HG02852 (cell line): ENCODE results near the gene CDCA5.

Experiments
- ATAC-seq: cut with Tn5 transposase; IDR thresholded peaks from one replicate; pipeline ENCODE4 v1.9.1; 2021; ENCODE audit warnings: mild to moderate bottlenecking, moderate library complexity; ENCODE audit not compliant: unreplicated experiment

The CDCA5 gene

DNA sequence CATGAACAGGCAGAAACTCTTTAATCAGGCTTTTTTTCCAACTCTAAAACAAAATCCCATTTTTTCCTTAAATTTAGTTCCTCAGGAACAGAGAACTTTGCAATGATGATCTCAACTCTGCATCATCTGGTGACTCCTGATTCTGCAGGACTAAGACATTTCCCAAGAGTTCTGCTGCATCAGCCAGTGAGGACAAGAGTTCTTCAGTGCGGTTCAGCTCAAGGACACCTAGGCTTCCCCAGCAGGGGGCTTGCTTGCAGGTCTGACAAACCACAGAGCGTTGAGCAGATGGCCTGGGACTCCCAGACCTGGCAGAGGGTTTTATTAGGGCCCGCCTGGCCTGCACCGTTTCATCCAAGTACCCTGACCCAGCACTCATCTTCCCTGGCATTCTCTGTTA is 6.4 kb downstream of the CDCA5 start:
- no peak for ATAC-seq

DNA sequence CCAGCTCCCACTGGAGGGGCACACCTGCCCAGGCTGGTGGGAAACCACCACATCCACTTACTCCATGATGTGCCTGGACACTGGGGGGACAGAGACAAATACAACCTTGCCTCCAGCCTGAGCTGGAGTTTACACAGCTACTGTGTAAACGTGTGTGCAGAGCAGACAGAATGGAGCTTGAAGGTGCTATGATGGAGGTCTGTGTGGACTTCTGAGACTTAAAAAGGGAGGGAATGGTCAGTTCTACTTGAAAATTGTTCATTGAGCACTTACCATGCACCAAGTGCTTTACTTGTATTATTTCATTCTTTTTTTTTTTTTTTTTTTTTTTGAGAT is 11.2 kb downstream of the CDCA5 start:
- ATAC-seq = no peak

DNA sequence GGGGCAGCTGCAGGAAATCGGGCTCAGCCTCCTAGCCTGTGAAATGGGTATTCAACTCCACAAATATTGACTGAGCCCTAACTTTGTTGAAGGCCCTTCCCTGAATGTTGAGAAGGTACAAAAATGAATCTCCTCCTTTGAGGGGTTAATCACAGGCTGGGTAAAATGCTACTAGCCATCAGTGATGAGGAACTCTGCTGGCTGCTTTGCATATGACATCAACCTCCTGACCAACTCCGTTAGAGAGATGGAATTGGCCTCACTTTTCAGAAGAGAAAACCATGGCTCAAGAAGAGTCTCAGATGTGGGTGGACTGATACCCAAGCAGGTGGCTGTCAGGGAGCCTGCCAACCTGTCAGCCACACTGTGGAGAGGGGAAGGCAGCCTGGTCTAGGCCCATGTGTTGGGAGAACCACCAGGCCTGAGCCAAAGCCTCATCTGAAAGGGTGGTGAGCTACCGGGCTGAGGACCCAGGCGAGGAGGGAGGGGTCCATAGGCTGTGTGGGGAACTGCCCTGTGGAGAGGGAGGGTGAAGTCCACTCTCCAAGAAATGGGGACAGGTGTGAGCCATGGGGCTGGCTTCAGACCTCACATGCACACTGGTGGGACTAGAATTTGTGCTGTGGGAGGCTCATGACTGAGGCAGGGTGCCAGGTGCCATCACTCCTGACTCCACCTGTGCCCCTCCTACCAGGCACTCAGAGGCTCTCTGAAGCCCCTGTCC is 11.8 kb downstream of the CDCA5 start:
- no peak for ATAC-seq

DNA sequence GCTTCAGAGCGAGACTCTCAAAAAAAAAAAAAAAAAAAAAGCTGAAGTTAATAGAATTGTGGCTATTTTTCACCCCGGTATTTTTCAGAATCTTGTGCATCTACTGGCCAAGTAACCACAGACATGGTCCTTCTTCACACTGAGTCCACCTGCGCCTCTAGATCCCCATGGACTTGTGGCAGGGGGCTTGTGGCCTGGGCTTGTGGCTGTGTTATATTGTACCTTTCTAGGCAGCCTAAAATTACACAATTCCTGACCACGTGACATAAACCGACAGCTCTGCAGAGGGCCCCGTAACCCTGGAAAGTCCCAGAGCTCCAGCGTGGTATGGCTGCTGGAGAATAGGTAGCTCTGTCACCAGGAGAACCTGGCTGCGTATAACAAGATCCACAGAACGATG is 14.6 kb downstream of the CDCA5 start:
- no peak for ATAC-seq

DNA sequence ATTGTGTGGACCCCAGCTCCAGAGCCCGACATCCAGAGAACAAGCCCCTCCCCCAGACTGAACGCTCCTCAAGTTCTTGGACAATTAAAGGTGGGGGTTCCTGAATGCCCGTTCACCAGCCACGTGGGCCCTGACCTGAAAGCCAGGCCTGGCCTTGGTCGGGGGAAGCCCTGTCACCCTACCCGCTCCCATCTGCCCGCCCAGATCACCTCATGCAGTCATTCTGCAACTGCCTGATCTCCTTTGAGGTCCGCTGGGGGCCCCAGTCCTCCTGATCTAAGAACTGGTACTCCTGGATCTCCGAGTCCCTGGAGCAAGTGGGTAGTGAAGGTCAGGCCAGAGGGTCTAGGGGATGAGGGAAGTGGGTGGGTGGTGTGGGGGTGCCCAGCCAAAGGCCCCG is 16.4 kb downstream of the CDCA5 start:
- ATAC-seq = no peak

DNA sequence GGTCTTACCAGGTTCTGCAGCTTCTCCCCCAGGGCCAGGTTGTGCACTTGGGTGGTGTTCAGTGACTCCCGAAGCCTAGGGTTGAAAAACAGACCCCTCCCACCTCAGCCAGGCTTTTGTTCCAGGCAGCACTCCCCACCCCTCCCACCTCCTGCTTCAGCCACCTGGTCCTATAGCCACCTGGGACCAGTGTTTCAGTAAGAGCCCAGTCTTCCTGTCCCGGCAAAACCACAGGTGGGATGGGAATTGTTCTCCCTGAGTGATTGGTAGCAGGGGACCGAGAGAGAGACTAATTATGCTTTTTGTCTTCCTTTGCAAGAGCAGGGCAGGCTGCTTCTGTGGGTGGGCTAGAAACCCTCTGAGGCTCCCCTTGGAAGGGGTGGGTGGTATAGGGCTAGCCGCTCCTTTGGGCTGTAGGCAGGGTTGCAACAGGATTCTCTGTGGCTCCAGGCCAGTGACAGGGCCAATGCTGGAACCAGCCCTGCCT is 17.0 kb downstream of the CDCA5 start:
- no peak for ATAC-seq

DNA sequence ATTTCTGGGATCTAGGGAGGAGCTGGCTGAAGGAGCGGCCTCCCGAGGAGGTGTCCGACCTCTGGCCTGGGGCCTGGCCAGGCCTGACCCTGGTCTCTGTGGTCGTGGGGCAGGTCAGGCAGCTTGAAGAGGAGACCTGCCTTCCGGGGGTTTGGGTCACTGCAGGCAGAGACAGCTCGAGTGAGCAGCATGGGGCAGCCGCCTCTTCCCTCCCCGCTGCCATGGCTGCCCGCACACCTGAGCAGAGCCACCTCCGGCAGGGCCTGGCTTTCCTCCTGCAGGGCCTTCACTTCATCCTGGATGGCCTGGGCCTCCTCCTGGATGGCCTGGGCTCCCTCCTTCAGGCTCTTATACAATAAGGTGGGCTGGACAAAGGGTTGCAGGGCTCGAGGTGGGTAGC is 17.5 kb downstream of the CDCA5 start:
- no peak for ATAC-seq

DNA sequence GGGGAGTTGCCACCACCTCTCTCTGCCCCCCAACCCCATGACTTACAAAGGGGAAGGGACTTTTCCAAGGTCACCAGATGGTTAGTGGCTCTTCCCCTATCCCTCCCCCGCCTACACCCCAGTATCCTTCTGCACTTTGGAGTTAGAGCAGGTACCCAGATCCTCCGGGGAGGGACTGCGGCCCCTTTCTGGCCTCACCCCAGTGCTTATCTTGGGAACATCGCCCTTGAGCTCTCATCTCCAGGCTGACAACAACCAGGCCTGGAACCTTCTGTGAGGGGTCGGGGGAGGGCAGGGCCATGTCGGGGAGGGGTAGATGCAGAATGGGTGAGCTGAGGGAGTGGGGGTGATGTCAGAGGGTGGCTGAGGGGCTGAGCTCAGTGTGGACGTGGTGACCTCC is 18.0 kb downstream of the CDCA5 start:
- ATAC-seq = no peak

DNA sequence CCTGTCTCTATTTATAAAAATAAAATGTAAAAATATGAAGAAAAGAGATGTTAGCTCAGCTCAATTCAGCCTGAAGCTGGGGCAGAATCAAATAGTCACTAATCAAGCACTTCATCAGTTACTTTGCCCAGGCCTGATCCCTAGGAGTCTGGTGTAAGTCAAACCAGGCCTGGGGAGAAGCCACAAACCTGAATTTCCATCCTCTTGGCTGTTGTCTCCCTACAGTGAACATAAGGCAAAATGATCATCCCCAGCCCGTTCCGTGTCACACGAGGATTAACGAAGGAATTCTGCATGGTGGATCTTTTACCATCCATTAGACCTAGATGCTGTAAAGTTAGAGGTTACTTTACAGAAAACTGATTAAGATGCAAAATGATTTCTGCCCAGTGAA is 19.0 kb downstream of the CDCA5 start:
- ATAC-seq = no peak

DNA sequence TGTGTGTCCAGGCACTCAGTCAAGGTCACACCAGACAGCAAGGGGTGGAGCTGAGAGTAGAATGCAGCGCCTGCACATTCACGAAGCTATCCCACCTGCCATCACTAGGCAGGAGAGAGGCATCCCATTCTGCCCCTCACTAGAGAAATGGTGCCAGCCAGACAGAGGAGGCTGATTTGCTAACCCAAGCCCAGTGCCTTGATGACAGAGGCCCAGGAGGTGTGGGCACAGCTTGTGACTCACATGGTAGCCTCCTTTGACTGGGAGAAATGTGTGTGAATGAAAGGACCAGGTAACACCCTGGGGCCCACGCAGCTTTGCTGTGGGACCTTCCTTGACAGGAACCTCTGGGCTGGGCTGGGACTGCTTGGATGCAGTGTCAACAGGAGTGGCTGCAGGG is 20.3 kb downstream of the CDCA5 start:
- ATAC-seq = no peak

DNA sequence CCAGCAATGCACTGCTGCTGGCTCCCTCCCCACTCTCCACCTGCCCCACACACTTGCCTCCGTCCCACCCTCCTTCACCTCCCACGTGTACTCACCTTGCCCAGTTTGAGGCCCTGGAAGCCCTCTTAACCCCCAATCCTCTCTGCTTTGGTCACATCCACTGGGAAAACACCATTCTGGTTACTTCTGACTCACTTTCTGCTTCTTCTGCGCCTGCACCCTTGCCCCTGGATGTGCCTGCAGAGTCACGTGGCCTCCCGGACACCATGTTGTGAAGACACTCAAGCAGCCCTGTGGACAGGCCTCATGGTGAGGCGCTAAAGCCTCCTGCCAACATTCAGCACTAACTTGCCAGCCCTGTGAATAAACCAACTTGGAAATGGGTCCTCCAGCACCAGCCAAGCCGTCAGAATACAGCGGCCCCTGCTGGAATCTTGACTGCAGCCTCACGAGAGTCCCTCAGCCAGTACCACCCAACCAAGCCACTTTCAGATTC is 22.9 kb downstream of the CDCA5 start:
- ATAC-seq = no peak

DNA sequence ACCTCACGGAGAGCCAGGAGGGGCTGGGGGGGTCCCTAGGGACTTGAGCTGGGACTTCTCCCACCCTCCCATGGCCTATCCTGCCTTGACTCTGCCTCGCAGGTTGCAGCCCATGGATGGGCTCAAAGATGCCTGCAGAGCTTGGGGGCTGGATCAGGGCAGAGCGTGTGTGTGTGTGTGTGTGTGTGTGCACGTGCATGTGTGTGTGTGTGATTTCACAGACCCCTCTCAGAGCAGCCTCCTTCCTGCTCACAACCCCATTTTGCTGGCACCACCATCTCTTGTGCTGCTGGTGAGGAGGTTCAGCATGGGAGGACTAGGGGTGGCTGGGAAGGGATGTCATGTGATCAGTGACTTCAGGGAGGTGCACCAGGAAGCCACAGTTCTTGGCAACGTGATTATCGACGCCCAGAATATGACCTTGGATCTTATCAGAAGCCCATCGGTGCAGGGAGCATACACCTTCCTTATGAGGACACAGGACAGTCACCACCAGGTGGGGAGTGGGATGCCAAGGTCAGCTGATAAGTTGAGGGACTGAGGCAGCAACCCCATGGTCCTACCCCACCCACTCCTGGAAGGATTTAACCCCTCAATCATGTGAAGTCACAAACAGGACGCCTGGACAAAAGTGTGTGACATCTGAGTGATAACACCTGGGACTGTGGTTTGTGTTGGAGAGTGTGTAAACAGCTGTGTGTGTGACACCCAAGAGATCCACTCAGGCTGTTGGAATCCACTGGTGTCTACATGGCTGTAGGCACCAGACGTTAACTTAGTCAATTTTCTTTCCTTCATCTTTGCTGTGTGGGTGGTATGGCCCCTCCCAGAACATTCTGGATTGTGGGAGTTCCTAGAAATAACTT is 23.6 kb downstream of the CDCA5 start:
- ATAC-seq = no peak

DNA sequence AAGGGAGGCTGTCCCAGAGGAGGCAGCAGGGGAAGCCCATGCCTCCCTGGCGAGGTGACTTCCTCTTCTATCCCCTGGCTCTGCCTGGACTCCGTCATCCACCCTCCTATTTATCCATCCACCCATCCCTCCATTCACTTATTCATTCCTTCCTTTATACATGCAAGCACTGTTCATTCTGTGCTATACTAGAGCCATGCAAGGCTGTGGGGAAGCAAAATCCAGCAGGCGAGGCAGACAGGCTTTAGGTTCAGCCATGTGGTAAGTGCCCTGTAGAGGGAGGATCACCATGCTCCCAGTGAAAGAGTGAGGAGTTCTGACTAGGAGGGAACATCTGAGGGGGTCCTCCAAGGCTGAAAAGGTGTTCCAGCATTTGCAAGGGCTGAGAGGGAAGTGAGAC is 24.3 kb downstream of the CDCA5 start:
- ATAC-seq = no peak

DNA sequence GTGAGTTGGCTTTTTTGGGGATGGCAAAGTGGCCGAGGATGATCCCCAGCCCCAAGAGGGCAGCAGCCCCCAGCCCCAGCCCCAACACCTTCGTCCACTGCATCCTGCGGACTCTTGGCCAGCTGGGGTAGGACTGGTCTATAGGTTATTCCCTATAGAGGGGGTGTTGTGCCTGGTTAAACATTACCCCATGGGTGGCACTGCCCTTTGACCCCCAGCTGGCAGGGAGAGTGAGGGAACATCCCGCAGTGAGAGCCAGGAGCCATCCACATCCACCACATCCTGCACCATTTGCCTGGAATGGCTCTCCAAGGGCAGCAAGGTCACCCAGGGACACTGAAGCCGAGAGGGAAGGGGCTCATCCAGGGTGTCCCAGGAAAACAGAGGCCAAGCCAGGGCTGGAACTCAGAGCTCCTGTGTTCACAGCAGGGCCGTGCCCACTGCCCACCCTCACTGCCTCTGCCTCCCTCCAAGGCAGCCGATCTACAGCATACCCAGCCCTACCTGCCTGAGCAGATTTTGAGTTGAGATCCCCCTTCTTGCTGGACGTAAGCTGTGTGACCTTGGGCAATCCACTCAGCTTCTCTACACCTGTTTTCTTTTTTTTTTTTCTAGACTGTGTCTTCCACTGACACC is 25.3 kb downstream of the CDCA5 start, which contains the start of gene NAALADL1:
Gene NAALADL1, minus strand, starts transcription at position 135 of the 636 bp plus-strand sequence. Its CDS starts 32 bp downstream, at position 103.
- no peak for ATAC-seq

DNA sequence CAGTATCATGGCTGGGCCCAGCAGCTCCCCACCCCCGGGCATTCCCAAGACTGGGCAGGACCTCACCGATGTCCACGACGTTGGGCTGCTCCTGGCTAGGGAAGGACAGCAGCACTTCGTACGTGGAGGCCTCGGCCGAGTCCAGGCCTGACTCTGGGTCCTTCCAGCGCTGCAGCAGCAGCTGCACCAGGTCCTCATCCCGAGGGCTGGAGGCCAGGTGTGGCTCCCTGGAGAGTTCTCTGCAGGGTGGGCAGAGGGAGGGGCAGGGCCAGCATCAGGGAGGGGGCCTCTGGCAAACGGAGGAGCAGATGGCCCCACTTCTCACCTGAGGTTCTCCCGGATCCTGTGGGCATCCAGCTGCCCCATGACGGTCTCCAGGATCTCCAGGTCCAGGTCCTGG is 25.8 kb downstream of the CDCA5 start:
- ATAC-seq = no peak

DNA sequence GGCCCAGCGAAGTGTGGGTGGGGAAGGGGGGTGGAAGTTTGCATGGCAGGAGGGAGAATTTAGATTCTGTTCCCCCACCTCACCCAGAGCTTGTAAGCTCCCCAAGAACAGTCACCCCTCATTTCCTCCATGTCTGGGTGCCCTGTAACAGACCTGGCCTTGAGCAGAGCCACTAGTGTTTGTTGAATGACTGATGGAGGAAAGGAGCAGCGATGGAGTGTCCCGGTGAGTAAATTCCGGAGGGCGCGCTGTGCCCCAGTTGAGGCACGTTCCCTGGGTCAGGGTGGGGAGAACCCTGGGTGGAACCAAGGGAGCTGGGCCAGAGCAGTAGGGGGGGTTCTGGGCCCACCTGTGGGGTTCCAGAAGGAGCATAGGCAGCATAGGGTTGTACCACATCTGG is 26.3 kb downstream of the CDCA5 start:
- no peak for ATAC-seq

DNA sequence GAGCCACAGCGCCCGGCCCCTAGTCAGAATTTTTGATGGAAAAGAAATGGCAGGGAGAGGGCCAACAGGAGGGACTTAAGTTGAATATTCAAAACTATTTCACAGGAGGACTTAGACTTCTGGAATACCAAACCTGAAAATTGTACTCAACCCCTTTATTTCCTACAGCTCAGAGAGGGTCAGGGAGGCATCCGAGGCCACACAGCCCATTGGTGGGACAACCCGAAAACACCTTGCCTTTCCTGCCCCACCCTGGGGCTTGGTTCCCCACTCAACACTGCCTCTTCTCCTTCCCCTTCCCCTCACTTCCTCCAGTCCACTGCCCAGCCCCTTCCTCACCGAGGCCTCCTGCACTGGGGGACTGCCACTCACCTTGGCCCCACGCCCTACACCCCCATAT is 26.8 kb downstream of the CDCA5 start:
- no peak for ATAC-seq

DNA sequence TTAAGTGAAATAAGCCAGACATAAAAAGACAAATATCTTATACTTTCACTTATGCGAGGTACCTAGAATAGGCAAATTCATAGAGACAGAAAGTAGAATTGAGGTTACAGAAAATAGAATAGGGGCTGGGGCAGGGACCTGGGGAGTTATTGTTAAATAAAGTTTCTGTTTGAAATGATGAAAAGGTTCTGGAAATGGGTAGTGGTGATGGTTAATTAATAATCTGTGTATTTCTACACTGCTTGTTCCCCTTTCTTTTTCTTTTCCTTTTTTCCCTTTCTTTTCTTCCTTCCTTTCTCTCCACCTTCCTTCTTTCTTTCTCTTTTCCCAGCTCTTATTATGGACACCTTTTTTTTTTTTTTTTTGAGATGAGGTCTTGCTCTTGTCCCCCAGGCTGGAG is 28.3 kb downstream of the CDCA5 start:
- no peak for ATAC-seq

DNA sequence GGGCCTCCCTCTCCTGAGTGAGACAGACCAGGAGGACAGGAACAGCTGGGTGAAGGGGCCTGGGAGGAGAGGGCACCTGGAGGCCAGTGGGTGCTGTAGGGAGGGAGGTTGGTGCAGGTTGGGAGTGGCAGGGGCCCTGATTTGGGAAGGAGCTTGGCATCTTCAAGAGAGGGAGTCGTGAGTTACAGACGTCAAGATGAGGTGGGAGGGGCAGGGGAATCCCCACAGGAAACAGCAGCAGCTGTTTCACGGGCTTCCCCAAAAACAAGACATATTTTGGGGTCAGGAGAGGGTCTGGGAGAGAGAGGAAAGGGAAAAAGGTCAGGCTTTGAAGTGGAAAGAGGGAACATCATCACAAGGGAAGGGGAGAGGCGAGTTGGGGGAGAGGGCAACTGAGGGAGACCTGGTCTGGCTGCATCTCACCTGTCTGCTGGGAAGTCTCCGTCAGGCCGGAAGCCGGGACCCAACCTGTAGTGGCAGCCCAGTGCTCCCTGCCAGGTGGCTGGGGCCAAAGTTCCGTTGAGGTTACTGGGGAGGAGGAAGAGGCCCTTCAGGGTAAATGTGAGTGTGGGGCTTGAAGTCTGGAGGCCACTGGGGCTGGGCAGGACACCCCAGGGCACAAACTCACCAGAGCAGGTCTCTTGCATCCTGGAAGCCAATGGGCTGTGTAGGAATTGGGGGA is 29.9 kb downstream of the CDCA5 start:
- no peak for ATAC-seq

DNA sequence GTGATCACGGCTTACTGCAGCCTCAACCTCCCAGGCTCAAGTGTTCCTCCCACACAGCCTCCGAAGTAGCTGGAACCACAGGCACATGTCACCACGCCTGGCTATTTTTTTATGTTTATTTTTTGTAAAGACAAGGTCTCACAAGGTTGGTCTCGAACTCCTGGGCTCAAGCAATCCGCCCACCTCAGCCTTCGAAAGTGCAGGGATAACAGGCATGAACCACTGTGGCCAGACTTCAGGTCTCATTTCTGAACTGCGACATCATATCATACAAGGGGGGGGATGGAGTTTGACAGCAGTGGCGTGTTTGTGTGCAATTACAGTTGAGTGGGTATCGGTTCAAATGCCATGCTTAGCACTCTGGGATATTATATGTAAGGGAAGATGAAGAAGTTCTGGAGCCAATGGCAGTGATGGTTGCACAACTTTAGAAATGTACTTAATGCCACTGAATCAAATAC is 32.4 kb downstream of the CDCA5 start:
- no peak for ATAC-seq
